Mucosa of gallbladder (tissue), 1 donor: Measurements from ENCODE around the gene HSD11B2. TPM values are rescaled to one million over a fixed set of nuclear protein-coding genes. Genes with fewer than 3 reads are reported as not detected.
"Not testable (repeated sequence)": the region's sequence is repeated elsewhere in the genome, so short reads cannot be mapped to it uniquely, and the experiment has no call there.

Experiments
- DNase-seq: peaks from one replicate; pipeline ENCODE4 v3.0.0-alpha.2; 2020; ENCODE audit warnings: low spot score
- total RNA-seq: library from RNA; stranded (reverse); gene quantifications from one replicate; pipeline ENCODE4 v1.2.1, GENCODE V29; 2021
- donor health status: DM: no; HTN: no; CAD: no.

HSD11B2 gene
- total RNA-seq, 1 donor from 2014 or later: 29.1 TPM

DNA sequence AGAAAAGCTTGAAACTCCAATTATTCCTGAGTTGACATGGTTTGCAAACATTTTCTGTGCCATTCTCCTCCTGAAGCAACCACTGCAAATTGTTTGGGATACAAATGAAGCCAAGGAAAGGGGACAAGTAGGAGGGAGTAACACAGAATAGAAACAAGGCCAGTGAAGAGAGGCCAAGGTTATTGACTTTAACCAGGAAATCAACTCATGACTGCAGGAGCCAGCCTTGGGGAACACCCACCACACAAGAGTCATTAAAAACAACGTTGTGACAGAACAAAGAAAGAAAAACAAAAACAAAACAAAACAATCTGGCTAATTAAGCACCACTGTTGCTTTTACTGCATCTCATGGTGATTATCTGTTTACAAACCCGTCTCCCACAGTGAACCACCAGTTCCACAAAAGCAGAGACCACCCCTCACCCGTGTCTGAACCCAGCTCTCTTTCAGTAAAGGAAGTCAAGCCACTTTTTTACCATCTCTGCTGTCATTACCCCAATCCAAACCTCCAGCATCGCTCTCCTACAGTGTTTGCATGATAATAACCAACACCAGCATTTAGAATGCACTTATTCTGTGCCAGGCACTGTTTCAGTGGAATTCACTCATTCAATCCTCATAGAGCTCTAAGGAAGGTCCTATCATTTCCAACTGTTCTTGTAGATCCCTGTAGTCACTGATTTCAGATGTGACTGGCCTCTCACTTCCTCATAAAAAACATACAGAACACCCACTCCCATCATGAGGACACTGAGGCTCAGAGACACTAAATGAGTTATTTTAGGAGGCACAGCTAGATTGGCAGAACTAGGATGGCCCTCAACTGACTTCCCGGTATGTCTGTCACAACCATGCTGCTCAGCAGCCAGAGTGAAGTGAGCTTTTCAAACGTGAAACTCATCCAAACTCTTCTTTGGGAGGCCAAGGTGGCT, 16.7 kb upstream of the HSD11B2 start:
- no peak for DNase-seq

- not testable (repeated sequence) for DNase-seq
These were observed 15.5 kb upstream of the HSD11B2 start for GRCh38 chr16:67415421-67415820.

- DNase-seq: peak; percentile 64
These were observed 14.8 kb upstream of the HSD11B2 start, which contains the start of gene ZDHHC1 for GRCh38 chr16:67415872-67416793. ZDHHC1 (minus strand) TSS chr16:67416477; CDS start chr16:67407775, 8,702 bp downstream.

- no peak for DNase-seq
These were observed 13.4 kb upstream of the HSD11B2 start for GRCh38 chr16:67417333-67418061.

DNA sequence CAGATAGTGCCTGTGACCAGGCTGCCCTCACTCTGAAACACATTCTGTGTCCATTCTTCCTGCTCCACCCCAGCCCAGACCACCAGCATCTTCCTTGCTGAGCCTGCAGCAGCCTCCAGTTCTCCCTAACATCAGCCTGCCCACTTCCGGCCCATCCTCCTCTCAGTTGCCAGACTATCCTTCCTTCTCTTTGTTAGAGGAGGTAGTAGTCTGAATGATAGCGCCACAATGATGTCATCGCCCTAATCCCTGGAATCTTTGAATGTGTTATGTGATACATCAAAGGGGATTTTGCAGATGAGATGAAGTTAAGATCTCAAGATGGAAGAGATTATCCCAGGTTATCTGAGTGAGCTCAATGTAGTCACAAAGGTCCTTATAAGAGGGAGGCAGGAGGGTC, 11.4 kb upstream of the HSD11B2 start:
- no peak for DNase-seq

DNA sequence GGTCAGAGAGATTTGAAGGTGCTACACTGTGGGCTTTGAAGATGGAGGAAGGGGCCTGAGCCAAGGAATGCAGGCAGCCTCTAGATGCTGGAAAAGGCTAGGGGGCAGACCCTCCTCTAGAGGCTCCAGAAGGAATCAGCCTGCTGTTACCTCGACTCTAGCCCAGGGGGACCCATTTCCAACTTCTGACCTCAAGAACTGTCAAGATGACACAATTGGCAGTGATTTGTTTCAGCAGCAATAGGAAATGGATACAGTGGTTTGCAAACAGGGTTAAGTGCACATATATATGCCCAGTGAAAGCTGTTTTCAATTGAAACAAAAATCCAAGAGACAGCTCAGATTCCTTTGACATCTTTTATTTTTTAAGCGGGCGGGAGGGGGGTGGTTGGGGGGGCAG, 11.0 kb upstream of the HSD11B2 start:
- no peak for DNase-seq

DNA sequence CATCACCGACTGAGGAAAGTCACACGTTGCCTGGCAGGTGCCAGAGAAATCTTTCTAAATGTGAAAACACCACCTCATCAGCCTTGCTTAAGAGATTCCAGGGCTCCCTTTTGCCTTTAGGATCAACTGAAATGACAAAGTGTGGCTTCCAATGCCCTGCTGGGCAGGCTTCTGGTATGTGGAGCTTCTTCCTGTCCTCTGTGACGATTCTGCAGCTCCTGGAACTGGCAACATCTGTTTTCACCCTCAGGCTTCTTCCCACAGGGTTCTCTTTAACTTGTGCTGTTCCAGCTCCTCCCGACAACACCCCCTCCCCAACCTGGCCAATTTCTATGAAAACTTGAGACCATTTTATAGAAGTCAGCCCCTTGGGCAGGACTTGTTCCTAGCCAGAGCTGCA, 9.9 kb upstream of the HSD11B2 start:
- no peak for DNase-seq

- DNase-seq: no peak
These were observed 7.9 kb upstream of the HSD11B2 start for GRCh38 chr16:67423015-67423414.

GRCh38 chr16:67423611-67424260, 7.2 kb upstream of the HSD11B2 start:
- DNase-seq: no peak

- DNase-seq: no peak
These were observed 6.7 kb upstream of the HSD11B2 start for GRCh38 chr16:67424261-67424615.

GRCh38 chr16:67425061-67425460, 5.9 kb upstream of the HSD11B2 start:
- DNase-seq: no peak

- no peak for DNase-seq
These were observed 5.3 kb upstream of the HSD11B2 start for GRCh38 chr16:67425580-67425979.

DNA sequence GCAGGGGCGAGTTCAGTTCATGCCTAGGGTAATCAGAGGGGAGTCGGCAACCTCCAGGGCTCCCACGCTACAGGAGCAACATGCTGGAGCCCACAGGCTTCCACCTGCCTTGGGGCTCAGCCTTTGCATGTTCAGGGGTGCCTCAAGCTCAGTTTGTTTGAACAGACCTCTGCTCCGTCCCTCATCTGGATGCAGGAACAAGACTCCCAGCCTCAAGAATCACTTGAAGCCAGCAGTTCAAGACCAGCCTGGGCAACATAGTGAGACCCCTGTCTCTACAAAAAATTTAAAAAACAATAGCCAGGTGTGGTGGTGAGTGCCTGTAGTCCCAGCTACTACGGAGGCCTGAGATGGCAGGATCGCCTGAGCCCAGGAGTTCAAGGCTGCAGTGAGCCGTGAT, 4.9 kb upstream of the HSD11B2 start:
- DNase-seq: no peak

DNA sequence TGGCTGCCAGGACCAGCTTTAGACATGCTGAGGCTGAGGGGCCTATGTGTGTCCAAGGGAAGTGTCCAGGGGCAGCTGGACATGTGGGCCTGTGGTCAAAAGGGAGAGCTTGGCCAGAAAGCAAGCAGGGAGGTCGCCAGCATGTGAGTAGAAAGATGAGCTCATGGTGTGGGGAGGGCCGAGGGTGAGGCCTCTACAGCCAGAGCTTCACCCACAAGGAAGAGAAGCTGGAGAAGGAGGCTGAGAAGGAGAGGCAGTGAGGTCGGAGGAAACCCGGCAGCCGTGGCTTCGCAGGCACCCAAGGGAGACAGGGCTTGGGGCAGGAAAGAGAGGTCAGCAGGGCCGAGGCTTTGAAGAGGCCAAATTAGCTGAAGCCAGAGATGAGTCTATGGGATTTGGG, 4.0 kb upstream of the HSD11B2 start:
- DNase-seq: no peak

GRCh38 chr16:67428146-67428731, 2.7 kb upstream of the HSD11B2 start:
- DNase-seq: peak; percentile 69

- no peak for DNase-seq
These were observed 1.7 kb upstream of the HSD11B2 start for GRCh38 chr16:67429053-67429798.

DNA sequence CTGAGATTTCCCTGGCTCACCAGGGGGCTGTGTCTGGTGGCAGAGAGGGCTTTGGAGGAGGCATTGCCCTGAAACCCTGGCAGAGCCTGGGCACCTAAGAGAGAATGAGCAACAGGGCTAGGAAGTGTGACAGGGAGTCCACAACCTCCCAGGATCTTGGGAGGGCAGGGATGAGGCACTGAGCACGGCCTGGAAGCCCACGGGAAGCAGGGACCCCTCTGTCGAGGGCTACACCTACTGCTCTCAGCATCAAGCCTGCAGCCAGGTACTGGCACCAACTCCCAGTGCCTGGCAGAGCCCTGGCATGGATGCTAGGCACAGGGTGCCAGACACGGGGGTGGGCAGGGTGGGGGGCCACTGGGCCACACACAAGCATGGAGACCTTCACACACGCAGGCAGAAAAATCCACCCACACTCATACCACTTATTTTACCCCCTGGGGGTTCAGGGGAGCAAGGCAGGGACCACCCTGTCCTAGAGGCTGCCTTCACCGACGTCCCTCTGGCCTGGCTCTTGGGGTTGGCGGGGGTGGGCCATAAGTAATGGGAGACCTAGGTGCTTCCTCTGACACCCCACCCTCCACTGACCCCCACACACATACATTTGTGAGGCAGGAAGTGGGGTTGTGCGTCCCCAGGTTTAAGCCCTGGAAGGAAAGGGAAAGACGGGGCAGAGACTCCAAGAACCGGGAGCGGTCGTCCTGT, 970 bp upstream of the HSD11B2 start:
- no peak for DNase-seq

- DNase-seq: no peak
These were observed 381 bp upstream of the HSD11B2 start for GRCh38 chr16:67430504-67430976.

GRCh38 chr16:67431775-67432505, 1.0 kb downstream of the HSD11B2 start:
- DNase-seq: no peak
